VCaP (cell line): Measurements from ENCODE around the gene CBARP.
"Not testable (repeated sequence)": the region's sequence is repeated elsewhere in the genome, so short reads cannot be mapped to it uniquely, and the experiment has no call there.

Source experiments
- H3K27ac ChIP-seq: fragments of 450-650 bp; 2 replicates; pipeline ENCODE4 v1.5.1; 2017
- TF ChIP-seq, protein P1 (sequence below): fragments of 450-650 bp; conservative IDR thresholded peaks from 2 replicates; pipeline ENCODE4 v1.5.1; 2017; ENCODE audit warnings: mild to moderate bottlenecking, moderate library complexity

The CBARP gene

DNA sequence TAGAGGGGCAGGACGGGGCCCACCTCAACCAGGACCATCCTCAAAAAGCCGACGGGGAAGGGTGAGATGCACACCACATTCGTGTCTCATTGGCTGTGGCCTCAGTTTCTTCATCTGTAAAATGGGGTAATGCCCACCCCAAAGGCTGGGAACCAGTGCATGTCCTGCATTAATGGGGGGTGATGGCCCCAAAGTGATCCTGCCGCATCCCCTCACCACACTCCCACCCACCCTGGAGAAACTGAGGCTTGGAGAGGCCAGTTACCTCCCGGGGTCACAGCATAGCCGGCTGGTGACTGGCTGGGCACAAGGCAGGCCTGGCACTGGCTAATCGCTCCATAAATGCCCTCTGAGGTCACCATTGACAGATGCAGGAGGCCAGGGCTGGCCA, 9.9 kb upstream of the CBARP start:
- TF ChIP-seq, protein P1, sequence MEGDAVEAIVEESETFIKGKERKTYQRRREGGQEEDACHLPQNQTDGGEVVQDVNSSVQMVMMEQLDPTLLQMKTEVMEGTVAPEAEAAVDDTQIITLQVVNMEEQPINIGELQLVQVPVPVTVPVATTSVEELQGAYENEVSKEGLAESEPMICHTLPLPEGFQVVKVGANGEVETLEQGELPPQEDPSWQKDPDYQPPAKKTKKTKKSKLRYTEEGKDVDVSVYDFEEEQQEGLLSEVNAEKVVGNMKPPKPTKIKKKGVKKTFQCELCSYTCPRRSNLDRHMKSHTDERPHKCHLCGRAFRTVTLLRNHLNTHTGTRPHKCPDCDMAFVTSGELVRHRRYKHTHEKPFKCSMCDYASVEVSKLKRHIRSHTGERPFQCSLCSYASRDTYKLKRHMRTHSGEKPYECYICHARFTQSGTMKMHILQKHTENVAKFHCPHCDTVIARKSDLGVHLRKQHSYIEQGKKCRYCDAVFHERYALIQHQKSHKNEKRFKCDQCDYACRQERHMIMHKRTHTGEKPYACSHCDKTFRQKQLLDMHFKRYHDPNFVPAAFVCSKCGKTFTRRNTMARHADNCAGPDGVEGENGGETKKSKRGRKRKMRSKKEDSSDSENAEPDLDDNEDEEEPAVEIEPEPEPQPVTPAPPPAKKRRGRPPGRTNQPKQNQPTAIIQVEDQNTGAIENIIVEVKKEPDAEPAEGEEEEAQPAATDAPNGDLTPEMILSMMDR: no peak
- H3K27ac ChIP-seq: peak overlapping the region; percentile 91

DNA sequence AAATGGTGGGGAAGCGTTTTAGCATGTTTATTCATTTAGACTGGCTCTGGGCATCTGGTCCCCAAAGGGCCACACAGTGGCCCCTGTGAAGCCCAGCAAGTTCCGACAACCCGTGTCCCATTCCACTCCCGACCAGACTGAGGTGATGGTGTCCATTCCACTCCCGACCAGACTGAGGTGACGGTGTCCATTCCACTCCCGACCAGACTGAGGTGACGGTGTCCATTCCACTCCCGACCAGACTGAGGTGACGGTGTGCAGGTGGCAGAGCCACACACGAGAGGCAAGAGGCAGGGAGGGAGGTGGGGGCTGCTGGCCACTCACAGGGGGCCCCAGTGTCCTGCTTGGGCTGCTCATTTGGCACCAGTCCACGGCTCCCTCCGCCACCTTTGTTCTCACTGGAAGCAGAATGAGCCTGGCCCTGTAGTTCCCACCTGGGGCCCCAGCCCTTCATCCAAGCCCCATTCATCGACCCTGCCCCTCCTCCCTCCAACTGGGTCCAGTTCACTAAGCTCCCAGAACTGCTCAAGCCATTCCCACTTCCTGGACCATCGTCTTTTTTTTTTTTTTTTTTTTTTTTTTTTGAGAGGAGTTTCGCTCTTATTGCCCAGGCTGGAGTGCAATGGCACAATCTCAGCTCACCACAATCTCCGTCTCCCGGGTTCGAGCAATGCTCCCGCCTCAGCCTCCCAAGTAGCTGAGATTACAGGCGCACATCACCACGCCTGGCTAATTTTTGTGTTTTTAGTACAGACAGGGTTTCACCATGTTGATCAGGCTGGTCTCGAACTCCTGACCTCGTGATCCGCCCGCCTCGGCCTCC, 8.7 kb upstream of the CBARP start:
- not testable (repeated sequence) for H3K27ac ChIP-seq

DNA sequence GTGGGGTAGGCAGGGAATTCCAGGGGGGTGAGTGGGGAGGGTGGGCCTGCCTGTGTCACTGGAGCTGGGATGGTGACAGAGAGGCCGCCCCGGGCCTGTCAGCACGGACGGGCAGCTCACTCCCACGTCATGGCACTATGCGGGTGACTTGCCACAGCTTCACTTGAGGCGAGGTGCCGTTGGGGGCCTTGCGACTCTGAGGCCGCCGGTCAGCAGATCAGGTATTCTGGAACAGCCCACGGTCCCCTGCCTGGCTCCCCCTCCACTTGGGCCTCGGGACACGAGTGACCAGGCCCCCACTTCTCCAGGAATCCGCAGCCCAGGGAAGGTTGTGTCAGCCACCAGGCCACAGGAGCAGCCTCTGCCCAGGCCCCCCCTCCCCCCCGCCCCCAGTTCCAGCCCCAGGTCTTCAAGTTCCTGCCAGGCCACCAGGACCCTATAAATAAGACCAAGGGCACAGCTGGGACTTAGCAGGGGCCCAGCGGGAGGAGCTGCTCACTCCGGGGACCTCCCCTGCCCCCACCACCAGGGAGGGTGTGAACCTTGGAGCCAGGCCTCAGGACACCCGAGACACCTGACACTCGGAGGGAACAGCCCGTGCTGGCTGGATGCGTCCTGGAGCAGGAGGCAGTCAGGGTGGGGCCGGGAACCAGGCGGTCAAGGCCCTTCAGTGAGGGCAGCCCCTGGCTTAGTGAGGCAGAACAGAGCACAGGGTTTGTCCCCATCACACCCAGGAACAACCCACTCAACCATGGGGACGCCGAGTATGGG, 7.9 kb upstream of the CBARP start:
- H3K27ac ChIP-seq: peak overlapping the region; percentile 90
- TF ChIP-seq, protein P1: no peak

DNA sequence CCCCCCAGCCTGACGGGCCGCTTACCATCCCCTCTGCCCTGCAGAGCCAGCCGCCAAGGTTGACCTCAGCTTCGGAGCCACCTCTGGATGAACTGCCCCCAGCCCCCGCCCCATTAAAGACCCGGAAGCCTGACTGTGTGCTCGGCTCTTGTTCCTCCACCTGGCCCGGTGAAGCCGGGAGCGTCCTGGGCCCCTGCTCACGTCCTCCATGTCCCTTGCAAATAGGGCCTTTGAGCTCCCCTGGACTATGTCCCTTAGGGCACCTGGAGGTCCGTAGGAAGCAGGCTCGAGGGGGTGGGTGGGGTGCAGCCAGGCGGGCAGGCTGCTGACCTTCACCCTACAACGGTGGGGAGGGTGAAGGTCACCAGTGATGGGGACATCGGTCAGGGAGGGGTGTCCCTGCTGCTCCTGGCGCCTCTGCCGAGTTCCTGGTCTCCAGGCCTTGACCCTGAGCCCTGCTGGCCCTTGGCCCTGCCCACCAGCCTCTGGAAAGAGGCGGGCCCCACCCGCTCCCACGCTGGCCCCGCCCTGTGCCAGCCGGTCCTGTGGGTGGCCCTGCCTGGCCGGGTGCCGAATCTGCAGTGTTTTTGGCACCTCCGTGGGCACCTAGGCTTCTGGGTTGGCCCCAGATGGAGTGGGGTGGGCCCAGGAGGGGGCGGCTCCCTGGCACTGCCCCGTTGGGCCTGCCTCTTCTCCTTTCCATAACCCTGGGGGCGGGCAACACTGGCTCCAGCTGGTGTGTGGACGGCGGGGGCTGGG, 7.1 kb upstream of the CBARP start:
- TF ChIP-seq, protein P1: peak; percentile 6
- peak overlapping the region; percentile 90 for H3K27ac ChIP-seq

DNA sequence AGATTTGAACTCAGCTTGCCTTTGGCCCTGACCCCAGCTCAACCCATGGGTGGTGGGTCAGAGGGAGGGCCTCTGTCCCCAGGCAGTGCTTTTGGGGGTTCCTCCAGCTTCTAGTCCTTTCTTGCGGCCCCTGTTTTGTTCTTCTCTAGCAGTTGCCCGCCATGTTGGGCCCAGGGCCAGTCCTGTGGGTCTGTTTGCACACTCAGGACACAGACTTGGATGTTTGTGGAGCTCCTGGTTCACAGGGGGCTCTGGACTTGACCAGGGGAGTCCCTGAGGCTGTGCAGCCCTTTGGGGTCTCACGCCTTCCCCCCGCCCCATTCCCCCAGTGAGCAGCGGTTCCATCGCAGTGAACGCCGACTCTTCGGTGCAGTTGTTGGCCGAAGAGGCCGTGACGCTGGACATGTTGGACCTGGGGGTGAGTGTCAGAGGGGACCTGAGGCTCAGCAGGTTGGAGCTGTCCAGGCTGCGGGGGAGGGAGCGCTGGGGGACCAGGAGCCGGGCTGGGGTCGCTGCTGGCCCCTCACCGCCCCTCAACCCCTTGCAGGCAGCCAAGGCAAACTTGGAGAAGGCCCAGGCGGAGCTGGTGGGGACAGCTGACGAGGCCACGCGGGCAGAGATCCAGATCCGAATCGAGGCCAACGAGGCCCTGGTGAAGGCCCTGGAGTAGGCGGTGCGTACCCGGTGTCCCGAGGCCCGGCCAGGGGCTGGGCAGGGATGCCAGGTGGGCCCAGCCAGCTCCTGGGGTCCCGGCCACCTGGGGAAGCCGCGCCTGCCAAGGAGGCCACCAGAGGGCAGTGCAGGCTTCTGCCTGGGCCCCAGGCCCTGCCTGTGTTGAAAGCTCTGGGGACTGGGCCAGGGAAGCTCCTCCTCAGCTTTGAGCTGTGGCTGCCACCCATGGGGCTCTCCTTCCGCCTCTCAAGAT, 6.2 kb upstream of the CBARP start:
- H3K27ac ChIP-seq: peak overlapping the region; percentile 90
- TF ChIP-seq, protein P1: peak; percentile 94

DNA sequence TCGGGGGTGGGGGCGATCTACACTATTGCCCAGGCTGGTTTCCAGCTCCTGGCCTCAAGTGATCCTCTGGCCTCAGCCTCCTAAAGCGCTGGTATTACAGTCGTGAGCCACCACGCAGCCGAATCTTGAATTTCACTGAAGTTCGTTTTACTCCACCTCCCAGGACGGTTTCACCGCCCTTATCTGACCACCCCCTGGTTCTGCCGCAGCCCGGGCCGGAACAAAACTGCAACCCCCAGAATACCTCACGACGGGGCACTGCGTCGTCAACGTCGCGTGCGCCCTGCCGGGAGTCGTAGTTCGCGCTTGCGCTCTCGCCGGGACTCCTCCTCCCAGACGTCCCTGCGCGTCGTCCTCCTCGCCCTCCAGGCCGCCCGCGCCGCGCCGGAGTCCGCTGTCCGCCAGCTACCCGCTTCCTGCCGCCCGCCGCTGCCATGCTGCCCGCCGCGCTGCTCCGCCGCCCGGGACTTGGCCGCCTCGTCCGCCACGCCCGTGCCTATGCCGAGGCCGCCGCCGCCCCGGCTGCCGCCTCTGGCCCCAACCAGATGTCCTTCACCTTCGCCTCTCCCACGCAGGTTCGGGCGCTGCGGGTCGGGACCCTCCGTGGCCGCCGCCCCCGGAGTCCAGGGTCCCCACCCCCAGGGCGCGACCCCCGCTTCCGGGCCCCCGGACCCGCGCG, 3.8 kb upstream of the CBARP start, which contains the start of gene ATP5F1D:
ATP5F1D (plus strand) TSS at position 335 of the 679 bp plus-strand sequence; CDS start at position 435, 100 bp downstream.
- TF ChIP-seq, protein P1: no peak
- peak within 1 kb of the TSS; percentile 90 for H3K27ac ChIP-seq

DNA sequence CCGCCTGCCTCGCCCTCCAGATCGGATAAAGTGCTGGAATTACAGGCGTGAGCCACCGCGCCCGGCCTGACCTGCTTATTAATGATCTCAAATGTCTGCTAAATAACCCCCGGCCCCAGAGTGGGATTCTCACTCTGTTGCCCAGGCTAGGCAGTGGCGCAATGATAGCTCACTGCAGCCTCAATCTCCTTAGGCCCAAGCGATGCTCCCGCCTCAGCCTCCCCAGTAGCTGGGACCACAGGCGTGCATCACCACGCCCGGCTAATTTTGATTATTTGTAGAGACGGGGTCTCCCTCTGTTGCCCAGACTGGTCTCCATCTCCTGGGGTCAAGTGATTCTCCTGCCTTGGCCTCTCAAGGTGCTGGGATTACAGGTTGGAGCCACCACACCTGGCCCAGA, 3.1 kb upstream of the CBARP start:
- TF ChIP-seq, protein P1: no peak
- H3K27ac ChIP-seq: peak overlapping the region; percentile 90
